Medulla oblongata (tissue), 1 donor: Measurements from ENCODE around the gene SGCE.
"Not testable (repeated sequence)": the region's sequence is repeated elsewhere in the genome, so short reads cannot be mapped to it uniquely, and the experiment has no call there.

Experiments used
- DNase-seq: peaks from one replicate; pipeline ENCODE4 v3.0.0-alpha.2; 2015; ENCODE audit errors: extremely low spot score

Gene SGCE

GRCh38 chr7:94655848-94656657 lies at the start of gene SGCE:
SGCE (minus strand) TSS chr7:94656133; CDS start chr7:94656098, 35 bp downstream.
- DNase-seq: peak; percentile 84

- DNase-seq: not testable (repeated sequence)
Measured at GRCh38 chr7:94705155-94706021, 49.5 kb upstream of the SGCE start.

GRCh38 chr7:94701555-94701973 lies 45.6 kb upstream of the SGCE start:
- DNase-seq: no peak

GRCh38 chr7:94700926-94701554 lies 45.1 kb upstream of the SGCE start:
- no peak for DNase-seq

- no peak for DNase-seq
Measured at GRCh38 chr7:94698275-94698674, 42.3 kb upstream of the SGCE start.

GRCh38 chr7:94697035-94697974 lies 41.4 kb upstream of the SGCE start:
- peak; percentile 9 for DNase-seq

- no peak for DNase-seq
Measured at GRCh38 chr7:94687810-94688209, 31.9 kb upstream of the SGCE start.

GRCh38 chr7:94687076-94687475 lies 31.1 kb upstream of the SGCE start:
- DNase-seq: no peak

- DNase-seq: no peak
Measured at GRCh38 chr7:94683066-94683465, 27.1 kb upstream of the SGCE start.

- no peak for DNase-seq
Measured at GRCh38 chr7:94679358-94679757, 23.4 kb upstream of the SGCE start.

- DNase-seq: no peak
Measured at GRCh38 chr7:94676431-94676830, 20.5 kb upstream of the SGCE start.

GRCh38 chr7:94675356-94675755 lies 19.4 kb upstream of the SGCE start:
- DNase-seq: no peak

- no peak for DNase-seq
Measured at GRCh38 chr7:94671444-94672235, 15.7 kb upstream of the SGCE start.

GRCh38 chr7:94669773-94670495 lies 14.0 kb upstream of the SGCE start:
- no peak for DNase-seq

- no peak for DNase-seq
Measured at GRCh38 chr7:94666879-94667587, 11.1 kb upstream of the SGCE start.

- DNase-seq: no peak
Measured at GRCh38 chr7:94665426-94665825, 9.5 kb upstream of the SGCE start.

- DNase-seq: no peak
Measured at GRCh38 chr7:94664023-94664422, 8.1 kb upstream of the SGCE start.

- no peak for DNase-seq
Measured at GRCh38 chr7:94662548-94662947, 6.6 kb upstream of the SGCE start.

GRCh38 chr7:94660006-94660405 lies 4.1 kb upstream of the SGCE start:
- DNase-seq: no peak
